GM12878 (cell line): ENCODE measurements around the gene NPY2R. TPM values are rescaled to one million over a fixed set of nuclear protein-coding genes. Genes with fewer than 3 reads are reported as not detected.

Experiments
- ATAC-seq: fragments of 200-7000 bp; cut with Tn5 transposase; 3 replicates; pipeline ENCODE4 v1.9.1; 2020; ENCODE audit warnings: mild to moderate bottlenecking, moderate library complexity
- BruUV-seq: library from RNA; stranded (reverse); fragments of 400-500 nt; replicated peaks from 2 replicates; lab custom pipeline; 2021; lab: Mats Ljungman, UMichigan
- CTCF ChIA-PET: fragments of 300-600 bp; sonication (Branson Sonifier 250); formaldehyde crosslinking; extraction: SDS; loops from one replicate; lab custom pipeline; 2021; ENCODE audit warnings: inconsistent platforms; lab: Yijun Ruan, JAX
- POLR2A ChIA-PET: fragments of 350-600 bp; formaldehyde crosslinking; extraction: SDS; loops from one replicate; lab custom pipeline; 2021; ENCODE audit warnings: inconsistent platforms; lab: Charles Lee
- RAD21 ChIA-PET: fragments of 300-600 bp; sonication (Branson Sonifier 250); formaldehyde crosslinking; loops from one replicate; lab custom pipeline; 2023; ENCODE audit warnings: antibody characterized with exemption; ENCODE audit not compliant: unreplicated experiment; lab: Charles Lee
- SMC1A ChIA-PET: fragments of 300-600 bp; sonication (Branson Sonifier 250); formaldehyde crosslinking; loops from one replicate; lab custom pipeline; 2023; ENCODE audit not compliant: unreplicated experiment, uncharacterized antibody; lab: Charles Lee
- DNase-seq: peaks from one replicate; pipeline ENCODE4 v3.0.0-alpha.2; 2011; ENCODE audit warnings: low read depth, low spot score
- FAIRE-seq: peaks from 3 replicates; lab custom pipeline; 2011; peaks lifted over from hg19 to GRCh38; lab: Jason Lieb, UNC
- H2AFZ ChIP-seq: 2 replicates; pipeline ENCODE4 v1.6.0; 2011; ENCODE audit warnings: low read depth, low read length, control low read depth; ENCODE audit not compliant: control insufficient read depth
- H3K27ac ChIP-seq: 2 replicates; pipeline ENCODE4 v1.5.1; 2011; ENCODE audit warnings: control low read depth; ENCODE audit not compliant: control insufficient read depth, insufficient read depth
- H3K27me3 ChIP-seq, 2 experiments: replicated peaks in 1 of 2; 2 replicates each; pipeline versions ENCODE4 v1.6.0 to v1.6.1; 2011; ENCODE audit warnings: low read length in 1 of 2; ENCODE audit not compliant: control insufficient read depth in 2 of 2, insufficient read depth in 2 of 2
- H3K36me3 ChIP-seq, 2 experiments: 2 replicates each; pipeline ENCODE4 v1.5.1; 2011; ENCODE audit warnings: low read length in 1 of 2; ENCODE audit not compliant: control insufficient read depth in 2 of 2, insufficient read depth in 2 of 2
- H3K4me1 ChIP-seq: 2 replicates; pipeline ENCODE4 v1.6.1; 2011; ENCODE audit warnings: mild to moderate bottlenecking, low read length, moderate library complexity, mixed read lengths; ENCODE audit not compliant: control insufficient read depth, insufficient read depth
- H3K4me2 ChIP-seq: 2 replicates; pipeline ENCODE4 v1.6.0; 2011; ENCODE audit warnings: control low read depth; ENCODE audit not compliant: control insufficient read depth, insufficient read depth
- H3K4me3 ChIP-seq: fragments of 200-600 bp; sonication (generic); 2 replicates; pipeline ENCODE4 v1.5.1; 2016
- H3K79me2 ChIP-seq: 2 replicates; pipeline ENCODE4 v1.6.0; 2011; ENCODE audit warnings: low read length; ENCODE audit not compliant: control insufficient read depth, insufficient read depth
- H3K9ac ChIP-seq: 2 replicates; pipeline ENCODE4 v1.8.0; 2011; ENCODE audit warnings: low read length, control low read depth, mixed read lengths; ENCODE audit not compliant: control insufficient read depth, insufficient read depth
- H3K9me3 ChIP-seq: replicated peaks from 3 replicates; pipeline ENCODE4 v1.5.1; 2011; ENCODE audit warnings: mild to moderate bottlenecking, low read length; ENCODE audit not compliant: control insufficient read depth, insufficient read depth
- H4K20me1 ChIP-seq: 2 replicates; pipeline ENCODE4 v1.6.0; 2011; ENCODE audit not compliant: control insufficient read depth, insufficient read depth
- CUX1 ChIP-seq: IDR thresholded peaks from 2 replicates; pipeline ENCODE4 v1.6.1; 2012; ENCODE audit warnings: improper control_type of control experiment, low read depth, low read length; ENCODE audit not compliant: insufficient replicate concordance
- JUNB ChIP-seq: IDR thresholded peaks from 2 replicates; pipeline ENCODE4 v1.6.1; 2016; ENCODE audit warnings: antibody characterized with exemption, mild to moderate bottlenecking
- NFXL1 ChIP-seq: fragments of 450-650 bp; IDR thresholded peaks from 2 replicates; pipeline ENCODE4 v1.6.1; 2017; ENCODE audit warnings: antibody characterized with exemption, mild to moderate bottlenecking, borderline replicate concordance
- RFX5 ChIP-seq: IDR thresholded peaks from 2 replicates; pipeline ENCODE4 v1.6.1; 2011; ENCODE audit warnings: low read depth, low read length, improper control_type of control experiment
- SP1 ChIP-seq: IDR thresholded peaks from one replicate; pipeline ENCODE4 v1.6.1; 2011; ENCODE audit warnings: low read depth, low read length
- WGBS: methylation state at CpG from one replicate; pipeline ENCODE4 v1.1.6; 2016; ENCODE audit warnings: low lambda C conversion rate; ENCODE audit not compliant: insufficient replicate concordance, insufficient coverage; ENCODE audit errors: missing lambda C conversion rate; 5-methylcytosine and 5-hydroxymethylcytosine counted together
- in situ Hi-C: fragments of 300-500 bp; cut with MboI; formaldehyde crosslinking; loops from 9 replicates; pipeline ENCODE4 v1.14.3; 2018; ENCODE audit warnings: mixed read lengths
- intact Hi-C: fragments of 100-400 bp; cut with micrococcal nuclease; formaldehyde crosslinking; loops from one replicate; pipeline ENCODE4 v1.14.2; 2022; ENCODE audit not compliant: unreplicated experiment
- polyA plus RNA-seq, 11 experiments: library from polyadenylated mRNA; depleted of rRNA in 4 of 11; unstranded in 6 of 11; stranded (reverse) in 5 of 11; fragments of >200 nt; fragmentation: Nextera tagmentation in 4 of 11; fragmentation: Illumina TruSeq in 1 of 11; extraction: Ambion mirVana in 4 of 11; extraction: Trizol in 1 of 11; gene quantifications; 1 replicate in 1 of 11; 2 replicates in 10 of 11; pipeline versions ENCODE4 v1.2.1 to v1.2.3, GENCODE V29; 2011 to 2016; ENCODE audit warnings: inconsistent platforms in 2 of 11, missing spikeins in 2 of 11, low read depth in 1 of 11
- total RNA-seq, 4 experiments: library from RNA; depleted of rRNA in 3 of 4; stranded (reverse); fragments of >200 nt in 3 of 4; fragmentation: Illumina TruSeq in 1 of 4; extraction: Trizol in 1 of 4; gene quantifications; 2 replicates each; pipeline versions ENCODE4 v1.2.1 to v1.2.3, GENCODE V29; 2013 to 2021

Gene NPY2R
- total and polyA plus RNA-seq, 10 of the 15 experiments (the other 5 are each of a cell fraction or from before 2014, with no cell fraction given) = not detected

GRCh38 chr4:155186972-155187371, 21.5 kb upstream of the NPY2R start (continued):
- no peak for TF ChIP-seq CUX1

- no peaks in the 10 kb centered on the region for H3K27me3 ChIP-seq
- 0% methylated on average over 1 of the region's 1 CpG for WGBS
- H2AFZ ChIP-seq = no peak overlapping the region
- ATAC-seq = peak; percentile 62
- in situ Hi-C loops = no loop called here
- no peak overlapping the region for H3K4me2 ChIP-seq
- DNase-seq = no peak
- ChIA-PET CTCF (no interaction called here), SMC1A (no interaction called here), POLR2A (no interaction called here), RAD21 (no interaction called here)
- FAIRE-seq = no peak
- H3K4me1 ChIP-seq = no peaks in the 10 kb centered on the region
- H4K20me1 ChIP-seq = no peaks in the 10 kb centered on the region
- no peak overlapping the region for H3K27ac ChIP-seq
- H3K36me3 ChIP-seq = no peaks in the 10 kb centered on the region
- no peak overlapping the region for H3K4me3 ChIP-seq
- no peak overlapping the region for H3K9ac ChIP-seq
- no peak for TF ChIP-seq NFXL1
- TF ChIP-seq RFX5 = no peak
- TF ChIP-seq JUNB = no peak
- TF ChIP-seq SP1 = no peak
- intact Hi-C loops = loop anchor here (10.0 kb wide), 1 partner anchor 737 kb away; no protein-coding TSS in a partner anchor
- no peaks in the 10 kb centered on the region for H3K9me3 ChIP-seq
- no peaks in the 10 kb centered on the region for H3K79me2 ChIP-seq
- no TSS peak for BruUV-seq
Measured at GRCh38 chr4:155187989-155188388, 20.4 kb upstream of the NPY2R start.
